ENCODE measurements around the gene MPST.

MPST gene

GRCh38 chr22:37044634-37045625, 25.4 kb downstream of the MPST start:
- no peak for DNase-seq (ENCODE audit: low read depth)
- H3K4me3 ChIP-seq (ENCODE audit: control insufficient read depth, low read depth, low read length): no peak overlapping the region
- no peak for TF ChIP-seq CTCF (IDR thresholded peaks at IDR 0.05; ENCODE audit: control insufficient read depth, insufficient read depth, low read depth, low read length, missing control alignments)

- no peak overlapping the region for H3K4me3 ChIP-seq (ENCODE audit: control insufficient read depth, low read depth, low read length)
- TF ChIP-seq CTCF (IDR thresholded peaks at IDR 0.05; ENCODE audit: control insufficient read depth, insufficient read depth, low read depth, low read length, missing control alignments): peak; percentile 74
- DNase-seq (ENCODE audit: low read depth): no peak
Measured at GRCh38 chr22:37045958-37046357, 26.4 kb downstream of the MPST start.

GRCh38 chr22:37046589-37046988, 27.0 kb downstream of the MPST start:
- H3K4me3 ChIP-seq (ENCODE audit: control insufficient read depth, low read depth, low read length): no peak overlapping the region
- no peak for DNase-seq (ENCODE audit: low read depth)
- TF ChIP-seq CTCF (IDR thresholded peaks at IDR 0.05; ENCODE audit: control insufficient read depth, insufficient read depth, low read depth, low read length, missing control alignments): no peak

- no peak overlapping the region for H3K4me3 ChIP-seq (ENCODE audit: control insufficient read depth, low read depth, low read length)
- TF ChIP-seq CTCF (IDR thresholded peaks at IDR 0.05; ENCODE audit: control insufficient read depth, insufficient read depth, low read depth, low read length, missing control alignments): no peak
- DNase-seq (ENCODE audit: low read depth): no peak
Measured at GRCh38 chr22:37047006-37047405, 27.5 kb downstream of the MPST start.

- no peak for TF ChIP-seq CTCF (IDR thresholded peaks at IDR 0.05; ENCODE audit: control insufficient read depth, insufficient read depth, low read depth, low read length, missing control alignments)
- no peak for DNase-seq (ENCODE audit: low read depth)
- no peak overlapping the region for H3K4me3 ChIP-seq (ENCODE audit: control insufficient read depth, low read depth, low read length)
Measured at GRCh38 chr22:37048133-37048532, 28.6 kb downstream of the MPST start.

GRCh38 chr22:37049224-37049623, 29.7 kb downstream of the MPST start:
- H3K4me3 ChIP-seq (ENCODE audit: control insufficient read depth, low read depth, low read length): no peak overlapping the region
- no peak for DNase-seq (ENCODE audit: low read depth)
- no peak for TF ChIP-seq CTCF (IDR thresholded peaks at IDR 0.05; ENCODE audit: control insufficient read depth, insufficient read depth, low read depth, low read length, missing control alignments)

Measured in AG09309 (cell line).